Osteocyte (in vitro differentiated cells): Measurements from ENCODE around the gene COL23A1. TPM values are rescaled to one million over a fixed set of nuclear protein-coding genes. Genes with fewer than 3 reads are reported as not detected.

ENCODE experiments used
- DNase-seq: peaks from one replicate; pipeline ENCODE4 v3.0.0; 2021; ENCODE audit warnings: mixed read lengths; ENCODE audit not compliant: unreplicated experiment; ENCODE audit errors: extremely low spot score
- H3K27ac Mint-ChIP-seq: one replicate; pipeline ENCODE4 v1.8.0; 2021; ENCODE audit warnings: mild to moderate bottlenecking, mixed read lengths; ENCODE audit not compliant: unreplicated experiment
- H3K27me3 Mint-ChIP-seq: one replicate; pipeline ENCODE4 v1.8.0; 2021; ENCODE audit warnings: mixed read lengths; ENCODE audit not compliant: unreplicated experiment
- H3K36me3 Mint-ChIP-seq: one replicate; pipeline ENCODE4 v1.8.0; 2021; ENCODE audit warnings: mixed read lengths; ENCODE audit not compliant: unreplicated experiment
- H3K4me1 Mint-ChIP-seq: one replicate; pipeline ENCODE4 v1.8.0; 2021; ENCODE audit warnings: mixed read lengths; ENCODE audit not compliant: unreplicated experiment
- H3K4me3 Mint-ChIP-seq: one replicate; pipeline ENCODE4 v1.8.0; 2021; ENCODE audit warnings: mild to moderate bottlenecking, moderate library complexity, mixed read lengths; ENCODE audit not compliant: unreplicated experiment
- H3K9me3 Mint-ChIP-seq: one replicate; pipeline ENCODE4 v1.8.0; 2021; ENCODE audit warnings: mixed read lengths; ENCODE audit not compliant: unreplicated experiment
- CTCF ChIP-seq: fragments of 200-600 bp; sonication (generic); IDR thresholded peaks from 2 replicates; pipeline ENCODE4 v1.5.0; 2021; ENCODE audit warnings: antibody characterized with exemption, mild to moderate bottlenecking, moderate library complexity
- total RNA-seq: library from RNA; stranded (reverse); gene quantifications from 2 replicates; pipeline ENCODE4 v1.2.1, GENCODE V29; 2021

Gene COL23A1
- total RNA-seq, 1 donor from 2014 or later, result not detected

- Mint-ChIP-seq H3K36me3 (peaks cover 53% of the 10 kb centered on the region), H3K27ac (no peak overlapping the region), H3K4me1 (peaks cover 23% of the 10 kb centered on the region), H3K9me3 (no peaks in the 10 kb centered on the region), H3K27me3 (no peaks in the 10 kb centered on the region), H3K4me3 (no peak overlapping the region)
- TF ChIP-seq CTCF, result no peak
- DNase-seq, result no peak
These were observed 380.1 kb downstream of the COL23A1 start for GRCh38 chr5:178210073-178210535.

GRCh38 chr5:178209334-178210072, 380.7 kb downstream of the COL23A1 start:
- peaks cover 53% of the 10 kb centered on the region for H3K36me3 Mint-ChIP-seq
- peaks cover 23% of the 10 kb centered on the region for H3K4me1 Mint-ChIP-seq
- no peak overlapping the region for H3K4me3 Mint-ChIP-seq
- peak overlapping the region; percentile 5 for H3K27ac Mint-ChIP-seq
- no peaks in the 10 kb centered on the region for H3K27me3 Mint-ChIP-seq
- no peaks in the 10 kb centered on the region for H3K9me3 Mint-ChIP-seq
- no peak for TF ChIP-seq CTCF
- DNase-seq, result no peak

GRCh38 chr5:178208540-178209227, 381.5 kb downstream of the COL23A1 start:
- TF ChIP-seq CTCF, result peak; percentile 27
- no peaks in the 10 kb centered on the region for H3K27me3 Mint-ChIP-seq
- DNase-seq, result no peak
- no peak overlapping the region for H3K27ac Mint-ChIP-seq
- H3K4me1 Mint-ChIP-seq, result peaks cover 25% of the 10 kb centered on the region
- no peaks in the 10 kb centered on the region for H3K9me3 Mint-ChIP-seq
- H3K36me3 Mint-ChIP-seq, result peaks cover 53% of the 10 kb centered on the region
- H3K4me3 Mint-ChIP-seq, result no peak overlapping the region

GRCh38 chr5:178207917-178208280, 382.3 kb downstream of the COL23A1 start:
- no peak overlapping the region for H3K4me3 Mint-ChIP-seq
- H3K36me3 Mint-ChIP-seq, result peaks cover 50% of the 10 kb centered on the region
- no peak for DNase-seq
- peaks cover 26% of the 10 kb centered on the region for H3K4me1 Mint-ChIP-seq
- no peaks in the 10 kb centered on the region for H3K27me3 Mint-ChIP-seq
- no peaks in the 10 kb centered on the region for H3K9me3 Mint-ChIP-seq
- peak overlapping the region; percentile 62 for H3K27ac Mint-ChIP-seq
- TF ChIP-seq CTCF, result no peak

GRCh38 chr5:178207183-178207916, 382.8 kb downstream of the COL23A1 start:
- DNase-seq, result no peak
- H3K36me3 Mint-ChIP-seq, result peaks cover 50% of the 10 kb centered on the region
- peaks cover 26% of the 10 kb centered on the region for H3K4me1 Mint-ChIP-seq
- H3K9me3 Mint-ChIP-seq, result no peaks in the 10 kb centered on the region
- H3K27me3 Mint-ChIP-seq, result no peaks in the 10 kb centered on the region
- peak overlapping the region; percentile 62 for H3K27ac Mint-ChIP-seq
- no peak for TF ChIP-seq CTCF
- peak overlapping the region; percentile 18 for H3K4me3 Mint-ChIP-seq
